Panc1 (cell line): Measurements from ENCODE around the gene GFPT2. TPM values are rescaled to one million over a fixed set of nuclear protein-coding genes. Genes with fewer than 3 reads are reported as not detected.

Source experiments
- ATAC-seq: fragments of 200-7000 bp; cut with Tn5 transposase; 2 replicates; pipeline ENCODE4 v1.9.1; 2020; ENCODE audit warnings: mild to moderate bottlenecking, moderate library complexity
- BruUV-seq: library from RNA; stranded (reverse); fragments of 400-500 nt; replicated peaks from 2 replicates; lab custom pipeline; 2021; lab: Mats Ljungman, UMichigan
- CTCF ChIA-PET: fragments of 300-600 bp; sonication (Branson Sonifier 250); formaldehyde crosslinking; loops from one replicate; lab custom pipeline; 2022; ENCODE audit warnings: antibody characterized with exemption; lab: Charles Lee
- POLR2A ChIA-PET: fragments of 300-600 bp; sonication (Branson Sonifier 250); formaldehyde crosslinking; loops from one replicate; lab custom pipeline; 2022; ENCODE audit warnings: antibody characterized with exemption; lab: Charles Lee
- DNase-seq: peaks from one replicate; pipeline ENCODE4 v3.0.0-alpha.2; 2010; ENCODE audit warnings: low read depth, low spot score
- H3K27ac ChIP-seq: 2 replicates; pipeline ENCODE4 v1.5.1; 2011; ENCODE audit warnings: mild to moderate bottlenecking, low read length, inconsistent platforms
- H3K27me3 ChIP-seq: fragments of 200-500 bp; sonication (Bioruptor generic); 2 replicates; pipeline ENCODE4 v1.6.0; 2014; ENCODE audit warnings: low read length, inconsistent platforms; ENCODE audit not compliant: control insufficient read depth, insufficient read depth
- H3K36me3 ChIP-seq: fragments of 200-500 bp; sonication (Bioruptor generic); 2 replicates; pipeline ENCODE4 v1.5.1; 2014; ENCODE audit warnings: inconsistent platforms, mild to moderate bottlenecking, low read length, moderate library complexity; ENCODE audit not compliant: control insufficient read depth, insufficient read depth
- H3K4me1 ChIP-seq: 2 replicates; pipeline ENCODE4 v1.5.1; 2011; ENCODE audit warnings: inconsistent platforms, mild to moderate bottlenecking, low read length, moderate library complexity; ENCODE audit not compliant: control insufficient read depth, insufficient read depth
- H3K4me3 ChIP-seq, 2 experiments: 2 replicates each; pipeline ENCODE4 v1.5.1; 2011 to 2012; ENCODE audit warnings: low read depth in 2 of 2, low read length in 2 of 2, mild to moderate bottlenecking in 2 of 2, inconsistent platforms in 1 of 2, moderate library complexity in 1 of 2
- H3K9me3 ChIP-seq: fragments of 200-500 bp; sonication (Bioruptor generic); 2 replicates; pipeline ENCODE4 v1.5.1; 2014; ENCODE audit warnings: low read depth, mild to moderate bottlenecking, inconsistent platforms, low read length, moderate library complexity; ENCODE audit not compliant: control insufficient read depth, insufficient read depth
- POLR2AphosphoS5 ChIP-seq: IDR thresholded peaks from 2 replicates; pipeline ENCODE4 v1.6.1; 2012; ENCODE audit warnings: mild to moderate bottlenecking, low read depth, low read length, moderate library complexity
- SIN3A ChIP-seq: IDR thresholded peaks from 2 replicates; pipeline ENCODE4 v1.6.1; 2012; ENCODE audit warnings: low read depth, mild to moderate bottlenecking, low read length, moderate library complexity, borderline replicate concordance; ENCODE audit not compliant: insufficient read depth
- TCF7L2 ChIP-seq: IDR thresholded peaks from 2 replicates; pipeline ENCODE4 v1.6.1; 2011; ENCODE audit warnings: mild to moderate bottlenecking, low read depth, low read length, inconsistent platforms
- in situ Hi-C: cut with HindIII; loops from 2 replicates; pipeline ENCODE4 v1.10.0; 2016; ENCODE audit warnings: low sequenced_read_pairs, low pct_unique_long_range_greater_than_20kb
- intact Hi-C: fragments of 100-400 bp; cut with micrococcal nuclease; formaldehyde crosslinking; loops from one replicate; pipeline ENCODE4 v1.10.0; 2022; ENCODE audit not compliant: unreplicated experiment
- total RNA-seq: library from RNA; stranded (reverse); gene quantifications from one replicate; pipeline ENCODE4 v1.2.1, GENCODE V29; 2021; ENCODE audit not compliant: unreplicated experiment
- TF ChIP-seq, protein P1 (sequence below): fragments of 450-650 bp; IDR thresholded peaks from 2 replicates; pipeline ENCODE4 v1.5.1; 2017; ENCODE audit warnings: mild to moderate bottlenecking
- TF ChIP-seq, protein P2 (sequence below), 2 experiments: IDR thresholded peaks; 2 replicates each; pipeline ENCODE4 v1.6.1; 2011 to 2012; ENCODE audit warnings: low read depth in 2 of 2, control low read depth in 1 of 2, low read length in 1 of 2, mild to moderate bottlenecking in 1 of 2, moderate library complexity in 1 of 2; ENCODE audit not compliant: insufficient read depth in 1 of 2

Gene GFPT2
- total RNA-seq, 1 experiment from 2014 or later: 2.1 TPM

DNA sequence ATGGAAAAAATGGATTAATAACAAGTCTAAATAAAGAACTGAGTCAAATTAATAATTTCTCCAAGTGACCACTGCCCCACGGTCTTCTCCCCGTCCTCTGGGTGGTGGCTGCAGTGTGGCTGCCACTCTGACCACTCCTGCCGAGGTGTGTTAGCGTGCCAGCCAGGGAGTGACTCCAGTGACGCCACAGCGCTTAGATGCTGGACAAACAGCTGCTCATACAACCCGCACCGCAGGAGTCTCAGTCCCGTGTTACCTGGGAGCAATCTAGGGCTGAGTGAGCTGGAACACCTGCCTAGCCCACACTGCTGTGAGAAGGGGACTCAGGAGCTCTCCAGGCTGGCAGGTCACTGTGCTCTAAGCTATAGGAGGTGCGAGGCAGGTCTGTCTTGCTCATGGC lies 71.4 kb downstream of the GFPT2 start:
- H3K36me3 ChIP-seq: no peaks in the 10 kb centered on the region
- POLR2A ChIA-PET: no interaction called here

GRCh38 chr5:180274695-180275094 lies 78.4 kb downstream of the GFPT2 start:
- BruUV-seq: no TSS peak
- ChIA-PET CTCF (no interaction called here), POLR2A (no interaction called here)
- Histone ChIP-seq H3K36me3 (no peaks in the 10 kb centered on the region), H3K4me3 (no peak overlapping the region), H3K9me3 (peaks cover 69% of the 10 kb centered on the region), H3K4me1 (no peaks in the 10 kb centered on the region), H3K27me3 (no peaks in the 10 kb centered on the region), H3K27ac (no peak overlapping the region)
- no peak for DNase-seq
- intact Hi-C loops (no loop called here), in situ Hi-C loops (no loop called here)
- ATAC-seq: no peak
- TF ChIP-seq SIN3A (no peak), POLR2AphosphoS5 (no peak), TCF7L2 (no peak)
- TF ChIP-seq, protein P1, sequence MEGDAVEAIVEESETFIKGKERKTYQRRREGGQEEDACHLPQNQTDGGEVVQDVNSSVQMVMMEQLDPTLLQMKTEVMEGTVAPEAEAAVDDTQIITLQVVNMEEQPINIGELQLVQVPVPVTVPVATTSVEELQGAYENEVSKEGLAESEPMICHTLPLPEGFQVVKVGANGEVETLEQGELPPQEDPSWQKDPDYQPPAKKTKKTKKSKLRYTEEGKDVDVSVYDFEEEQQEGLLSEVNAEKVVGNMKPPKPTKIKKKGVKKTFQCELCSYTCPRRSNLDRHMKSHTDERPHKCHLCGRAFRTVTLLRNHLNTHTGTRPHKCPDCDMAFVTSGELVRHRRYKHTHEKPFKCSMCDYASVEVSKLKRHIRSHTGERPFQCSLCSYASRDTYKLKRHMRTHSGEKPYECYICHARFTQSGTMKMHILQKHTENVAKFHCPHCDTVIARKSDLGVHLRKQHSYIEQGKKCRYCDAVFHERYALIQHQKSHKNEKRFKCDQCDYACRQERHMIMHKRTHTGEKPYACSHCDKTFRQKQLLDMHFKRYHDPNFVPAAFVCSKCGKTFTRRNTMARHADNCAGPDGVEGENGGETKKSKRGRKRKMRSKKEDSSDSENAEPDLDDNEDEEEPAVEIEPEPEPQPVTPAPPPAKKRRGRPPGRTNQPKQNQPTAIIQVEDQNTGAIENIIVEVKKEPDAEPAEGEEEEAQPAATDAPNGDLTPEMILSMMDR: no peak
- TF ChIP-seq, protein P2, sequence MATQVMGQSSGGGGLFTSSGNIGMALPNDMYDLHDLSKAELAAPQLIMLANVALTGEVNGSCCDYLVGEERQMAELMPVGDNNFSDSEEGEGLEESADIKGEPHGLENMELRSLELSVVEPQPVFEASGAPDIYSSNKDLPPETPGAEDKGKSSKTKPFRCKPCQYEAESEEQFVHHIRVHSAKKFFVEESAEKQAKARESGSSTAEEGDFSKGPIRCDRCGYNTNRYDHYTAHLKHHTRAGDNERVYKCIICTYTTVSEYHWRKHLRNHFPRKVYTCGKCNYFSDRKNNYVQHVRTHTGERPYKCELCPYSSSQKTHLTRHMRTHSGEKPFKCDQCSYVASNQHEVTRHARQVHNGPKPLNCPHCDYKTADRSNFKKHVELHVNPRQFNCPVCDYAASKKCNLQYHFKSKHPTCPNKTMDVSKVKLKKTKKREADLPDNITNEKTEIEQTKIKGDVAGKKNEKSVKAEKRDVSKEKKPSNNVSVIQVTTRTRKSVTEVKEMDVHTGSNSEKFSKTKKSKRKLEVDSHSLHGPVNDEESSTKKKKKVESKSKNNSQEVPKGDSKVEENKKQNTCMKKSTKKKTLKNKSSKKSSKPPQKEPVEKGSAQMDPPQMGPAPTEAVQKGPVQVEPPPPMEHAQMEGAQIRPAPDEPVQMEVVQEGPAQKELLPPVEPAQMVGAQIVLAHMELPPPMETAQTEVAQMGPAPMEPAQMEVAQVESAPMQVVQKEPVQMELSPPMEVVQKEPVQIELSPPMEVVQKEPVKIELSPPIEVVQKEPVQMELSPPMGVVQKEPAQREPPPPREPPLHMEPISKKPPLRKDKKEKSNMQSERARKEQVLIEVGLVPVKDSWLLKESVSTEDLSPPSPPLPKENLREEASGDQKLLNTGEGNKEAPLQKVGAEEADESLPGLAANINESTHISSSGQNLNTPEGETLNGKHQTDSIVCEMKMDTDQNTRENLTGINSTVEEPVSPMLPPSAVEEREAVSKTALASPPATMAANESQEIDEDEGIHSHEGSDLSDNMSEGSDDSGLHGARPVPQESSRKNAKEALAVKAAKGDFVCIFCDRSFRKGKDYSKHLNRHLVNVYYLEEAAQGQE (IDR thresholded peaks at IDR 0.05; ENCODE audit: insufficient read depth in 1 of 2, low read depth in 2 of 2, low read length in 1 of 2): no peak

More for the DNA sequence above, 71.4 kb downstream of the GFPT2 start:
- Histone ChIP-seq H3K4me3 (no peak overlapping the region), H3K27me3 (no peaks in the 10 kb centered on the region), H3K27ac (no peak overlapping the region), H3K4me1 (no peaks in the 10 kb centered on the region), H3K9me3 (peaks cover 19% of the 10 kb centered on the region)
- CTCF ChIA-PET: no interaction called here
- no TSS peak for BruUV-seq
- DNase-seq (no peak), ATAC-seq (no peak)
- in situ Hi-C loops: no loop called here
- no peak for TF ChIP-seq SIN3A
- TF ChIP-seq, protein P2 (IDR thresholded peaks at IDR 0.05; ENCODE audit: insufficient read depth in 1 of 2, low read depth in 2 of 2, low read length in 1 of 2): no peak
- no peak for TF ChIP-seq POLR2AphosphoS5
- no peak for TF ChIP-seq TCF7L2
- TF ChIP-seq, protein P1: no peak
- intact Hi-C loops: no loop called here
